Right lobe of liver (tissue), 4 donors: ENCODE results near the gene TOMM20L.

Experiments used
- CTCF ChIP-seq, 4 donors: fragments of 200-600 bp in 3 of 4; fragments of 450-650 bp in 1 of 4; IDR thresholded peaks; one replicate each; pipeline versions ENCODE4 v1.5.1 to v1.8.0; 2016 to 2022; ENCODE audit warnings: antibody characterized with exemption in 4 of 4, mild to moderate bottlenecking in 2 of 4
- POLR2A ChIP-seq: fragments of 450-650 bp; IDR thresholded peaks from one replicate; pipeline ENCODE4 v1.6.1; 2017; ENCODE audit warnings: antibody characterized with exemption, mild to moderate bottlenecking
- donor health status: DM: no; HTN: no; CAD: no.
- donor health status: DM: no; HTN: no; CAD: no.
- donor health status: DM: no; HTN: yes; CAD: no.

DNA sequence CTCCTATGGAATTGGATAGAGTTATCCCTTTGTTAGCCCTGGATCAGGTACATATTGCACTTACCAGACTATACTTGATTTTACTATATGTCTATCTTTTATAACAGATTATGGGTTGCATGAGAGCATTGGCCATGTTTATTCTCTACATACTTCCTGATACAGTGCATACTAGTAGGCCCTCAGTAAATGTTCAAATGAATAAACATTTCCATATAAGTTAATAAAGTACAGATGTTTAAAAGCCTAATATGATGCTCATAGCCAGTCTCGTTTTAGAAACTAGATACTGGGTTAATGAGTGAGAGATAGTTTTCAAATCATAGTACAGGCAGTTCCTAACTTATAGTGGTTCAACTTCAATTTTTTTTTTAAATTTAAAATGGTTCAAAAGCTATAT, 39.5 kb upstream of the TOMM20L start:
- no peak for TF ChIP-seq CTCF (IDR thresholded peaks at IDR 0.05)
- no peak for TF ChIP-seq POLR2A
